Measurements from ENCODE around the gene LRRC8B.
"Not testable (repeated sequence)": the region's sequence is repeated elsewhere in the genome, so short reads cannot be mapped to it uniquely, and the experiment has no call there.

Gene LRRC8B

GRCh38 chr1:89525169-89525855 is 683 bp downstream of the LRRC8B start:
- peak in 9 of 14 donors; percentile 31 to 71 (median 62) for DNase-seq

GRCh38 chr1:89527256-89527655 is 2.6 kb downstream of the LRRC8B start:
- no peak for DNase-seq

GRCh38 chr1:89527750-89528381 is 3.2 kb downstream of the LRRC8B start:
- no peak for DNase-seq

- DNase-seq = no peak
Observed at GRCh38 chr1:89528382-89528780, 3.8 kb downstream of the LRRC8B start.

- no peak for DNase-seq
Observed at GRCh38 chr1:89529196-89529595, 4.6 kb downstream of the LRRC8B start.

GRCh38 chr1:89530444-89531089 is 5.9 kb downstream of the LRRC8B start:
- DNase-seq = no peak

GRCh38 chr1:89531480-89532139 is 7.0 kb downstream of the LRRC8B start:
- DNase-seq = no peak

GRCh38 chr1:89532228-89532627 is 7.6 kb downstream of the LRRC8B start:
- DNase-seq = no peak

- DNase-seq = no peak
Observed at GRCh38 chr1:89532866-89533265, 8.2 kb downstream of the LRRC8B start.

GRCh38 chr1:89535537-89535936 is 10.9 kb downstream of the LRRC8B start:
- DNase-seq = no peak

GRCh38 chr1:89536555-89537341 is 12.1 kb downstream of the LRRC8B start:
- DNase-seq = no peak

- DNase-seq = no peak
Observed at GRCh38 chr1:89538361-89538760, 13.7 kb downstream of the LRRC8B start.

- DNase-seq = no peak
Observed at GRCh38 chr1:89539128-89539527, 14.5 kb downstream of the LRRC8B start.

GRCh38 chr1:89540406-89540970 is 15.9 kb downstream of the LRRC8B start:
- DNase-seq = peak in 1 of 14 donors; percentile 17

- DNase-seq = no peak
Observed at GRCh38 chr1:89542345-89542744, 17.7 kb downstream of the LRRC8B start.

- DNase-seq = not testable (repeated sequence)
Observed at GRCh38 chr1:89543632-89544031, 19.0 kb downstream of the LRRC8B start.

- DNase-seq = no peak
Observed at GRCh38 chr1:89545264-89546038, 20.8 kb downstream of the LRRC8B start.

GRCh38 chr1:89546082-89546889 is 21.7 kb downstream of the LRRC8B start:
- no peak for DNase-seq

GRCh38 chr1:89546934-89547562 is 22.4 kb downstream of the LRRC8B start:
- no peak for DNase-seq
